Stimulated activated effector memory CD8-positive, alpha-beta T cell treated with anti-CD3 and anti-CD28 coated beads, Interleukin-12 subunit alpha, Interleukin-12 subunit beta, amount 100 ng/mL, for 72 hours (primary cell): ENCODE data around the gene USP6NL.
"Not testable (repeated sequence)": the region's sequence is repeated elsewhere in the genome, so short reads cannot be mapped to it uniquely, and the experiment has no call there.

ENCODE experiments used
- ATAC-seq: fragments of 150-1000 bp; cut with Tn5 transposase; 2 replicates; pipeline ENCODE4 v1.10.0; 2021
- DNase-seq, 2 donors: peaks; one replicate each; pipeline ENCODE4 v3.0.0; 2021 to 2022; ENCODE audit warnings: low spot score in 2 of 2
- H3K27ac Mint-ChIP-seq: one replicate; pipeline ENCODE4 v1.8.0; 2022; ENCODE audit warnings: mild to moderate bottlenecking, mixed read lengths
- H3K36me3 Mint-ChIP-seq: one replicate; pipeline ENCODE4 v1.8.0; 2022; ENCODE audit warnings: mild to moderate bottlenecking, mixed read lengths
- H3K4me1 Mint-ChIP-seq: one replicate; pipeline ENCODE4 v1.8.0; 2022; ENCODE audit warnings: mixed read lengths
- H3K4me3 Mint-ChIP-seq: one replicate; pipeline ENCODE4 v1.8.0; 2022; ENCODE audit warnings: mild to moderate bottlenecking, mixed read lengths
- H3K9me3 Mint-ChIP-seq: one replicate; pipeline ENCODE4 v1.8.0; 2022; ENCODE audit warnings: mixed read lengths

Gene USP6NL

GRCh38 chr10:11436445-11436844, 175.0 kb downstream of the USP6NL start:
- not testable (repeated sequence) for H3K9me3 Mint-ChIP-seq, H3K4me3 Mint-ChIP-seq, H3K36me3 Mint-ChIP-seq, H3K27ac Mint-ChIP-seq, DNase-seq, ATAC-seq
- peaks cover 20% of the 10 kb centered on the region for H3K4me1 Mint-ChIP-seq

- Mint-ChIP-seq H3K27ac (no peak overlapping the region), H3K36me3 (no peaks in the 10 kb centered on the region), H3K9me3 (no peaks in the 10 kb centered on the region), H3K4me3 (no peak overlapping the region), H3K4me1 (peaks cover 15% of the 10 kb centered on the region)
- DNase-seq (no peak), ATAC-seq (no peak)
These were observed 175.9 kb downstream of the USP6NL start for GRCh38 chr10:11435581-11435981.

- Mint-ChIP-seq H3K4me1 (peaks cover 5% of the 10 kb centered on the region), H3K9me3 (peaks cover 3% of the 10 kb centered on the region), H3K27ac (no peak overlapping the region), H3K4me3 (no peak overlapping the region), H3K36me3 (no peaks in the 10 kb centered on the region)
- no peak for ATAC-seq
- DNase-seq = no peak
These were observed 177.1 kb downstream of the USP6NL start for GRCh38 chr10:11434324-11434723.

GRCh38 chr10:11433657-11434056, 177.8 kb downstream of the USP6NL start:
- H3K36me3 Mint-ChIP-seq = no peaks in the 10 kb centered on the region
- no peak for ATAC-seq
- H3K4me3 Mint-ChIP-seq = no peak overlapping the region
- H3K27ac Mint-ChIP-seq = no peak overlapping the region
- no peak for DNase-seq
- no peaks in the 10 kb centered on the region for H3K4me1 Mint-ChIP-seq
- peaks cover 5% of the 10 kb centered on the region for H3K9me3 Mint-ChIP-seq

GRCh38 chr10:11431216-11431555, 180.3 kb downstream of the USP6NL start:
- H3K27ac Mint-ChIP-seq = no peak overlapping the region
- no peaks in the 10 kb centered on the region for H3K36me3 Mint-ChIP-seq
- peaks cover 7% of the 10 kb centered on the region for H3K9me3 Mint-ChIP-seq
- H3K4me1 Mint-ChIP-seq = peaks cover under 1% of the 10 kb centered on the region
- ATAC-seq (no peak), DNase-seq (no peak)
- no peak overlapping the region for H3K4me3 Mint-ChIP-seq

GRCh38 chr10:11430421-11431215, 180.8 kb downstream of the USP6NL start:
- DNase-seq (no peak), ATAC-seq (no peak)
- peaks cover 12% of the 10 kb centered on the region for H3K9me3 Mint-ChIP-seq
- peaks cover 6% of the 10 kb centered on the region for H3K4me1 Mint-ChIP-seq
- no peaks in the 10 kb centered on the region for H3K36me3 Mint-ChIP-seq
- H3K4me3 Mint-ChIP-seq = no peak overlapping the region
- no peak overlapping the region for H3K27ac Mint-ChIP-seq

GRCh38 chr10:11429439-11430052, 181.9 kb downstream of the USP6NL start:
- ATAC-seq = no peak
- peaks cover 8% of the 10 kb centered on the region for H3K4me1 Mint-ChIP-seq
- no peaks in the 10 kb centered on the region for H3K36me3 Mint-ChIP-seq
- no peak overlapping the region for H3K4me3 Mint-ChIP-seq
- no peak overlapping the region for H3K27ac Mint-ChIP-seq
- DNase-seq = no peak
- H3K9me3 Mint-ChIP-seq = peaks cover 12% of the 10 kb centered on the region

- Mint-ChIP-seq H3K4me1 (peaks cover 8% of the 10 kb centered on the region), H3K36me3 (no peaks in the 10 kb centered on the region), H3K4me3 (no peak overlapping the region), H3K27ac (no peak overlapping the region), H3K9me3 (peaks cover 18% of the 10 kb centered on the region)
- ATAC-seq (no peak), DNase-seq (no peak)
These were observed 185.8 kb downstream of the USP6NL start for GRCh38 chr10:11425676-11426075.

GRCh38 chr10:11425296-11425610, 186.2 kb downstream of the USP6NL start:
- ATAC-seq = no peak
- no peaks in the 10 kb centered on the region for H3K36me3 Mint-ChIP-seq
- H3K27ac Mint-ChIP-seq = no peak overlapping the region

GRCh38 chr10:11424456-11425295, 186.8 kb downstream of the USP6NL start:
- Mint-ChIP-seq H3K4me3 (no peak overlapping the region), H3K4me1 (peaks cover 8% of the 10 kb centered on the region), H3K27ac (no peak overlapping the region), H3K9me3 (peaks cover 25% of the 10 kb centered on the region), H3K36me3 (no peaks in the 10 kb centered on the region)
- ATAC-seq = no peak
- no peak for DNase-seq

More at GRCh38 chr10:11425296-11425610, 186.2 kb downstream of the USP6NL start:
- H3K4me1 Mint-ChIP-seq = peaks cover 8% of the 10 kb centered on the region
- peaks cover 19% of the 10 kb centered on the region for H3K9me3 Mint-ChIP-seq
- no peak overlapping the region for H3K4me3 Mint-ChIP-seq
- DNase-seq = no peak

- no peaks in the 10 kb centered on the region for H3K4me1 Mint-ChIP-seq
- no peaks in the 10 kb centered on the region for H3K36me3 Mint-ChIP-seq
- H3K27ac Mint-ChIP-seq = no peak overlapping the region
- H3K9me3 Mint-ChIP-seq = peaks cover 19% of the 10 kb centered on the region
- ATAC-seq (no peak), DNase-seq (no peak)
- no peak overlapping the region for H3K4me3 Mint-ChIP-seq
These were observed 194.5 kb downstream of the USP6NL start for GRCh38 chr10:11416974-11417373.

GRCh38 chr10:11415095-11415494, 196.4 kb downstream of the USP6NL start:
- no peaks in the 10 kb centered on the region for H3K4me1 Mint-ChIP-seq
- DNase-seq (no peak), ATAC-seq (no peak)

GRCh38 chr10:11414314-11415038, 197.0 kb downstream of the USP6NL start:
- Mint-ChIP-seq H3K4me3 (no peak overlapping the region), H3K36me3 (no peaks in the 10 kb centered on the region), H3K9me3 (peaks cover 6% of the 10 kb centered on the region), H3K4me1 (no peaks in the 10 kb centered on the region), H3K27ac (no peak overlapping the region)
- ATAC-seq (no peak), DNase-seq (no peak)

More at GRCh38 chr10:11415095-11415494, 196.4 kb downstream of the USP6NL start:
- H3K27ac Mint-ChIP-seq = no peak overlapping the region
- no peak overlapping the region for H3K4me3 Mint-ChIP-seq
- peaks cover 13% of the 10 kb centered on the region for H3K9me3 Mint-ChIP-seq
- H3K36me3 Mint-ChIP-seq = no peaks in the 10 kb centered on the region

- peaks cover 9% of the 10 kb centered on the region for H3K9me3 Mint-ChIP-seq
- DNase-seq (no peak), ATAC-seq (no peak)
- H3K4me3 Mint-ChIP-seq = no peak overlapping the region
- H3K36me3 Mint-ChIP-seq = no peaks in the 10 kb centered on the region
- H3K4me1 Mint-ChIP-seq = peaks cover 9% of the 10 kb centered on the region
- no peak overlapping the region for H3K27ac Mint-ChIP-seq
These were observed 199.4 kb downstream of the USP6NL start for GRCh38 chr10:11411926-11412545.

GRCh38 chr10:11409357-11409756, 202.1 kb downstream of the USP6NL start:
- Mint-ChIP-seq H3K9me3 (peaks cover 9% of the 10 kb centered on the region), H3K4me3 (no peak overlapping the region), H3K36me3 (no peaks in the 10 kb centered on the region), H3K27ac (no peak overlapping the region), H3K4me1 (peaks cover 22% of the 10 kb centered on the region)
- ATAC-seq (no peak), DNase-seq (no peak)
